ENCODE measurements around the gene ITPRID1.

The ITPRID1 gene

GRCh38 chr7:31687024-31687748 is 173.3 kb downstream of the ITPRID1 start, which contains the start of gene PPP1R17:
PPP1R17 (plus strand) TSS chr7:31687215; CDS start chr7:31692442, 5,227 bp downstream.
- Histone ChIP-seq H3K36me3 (ENCODE audit: control insufficient read depth in 2 of 2, insufficient read depth in 1 of 2, low read length in 2 of 2) (no peaks in the 10 kb centered on the region), H3K4me3 (ENCODE audit: low read depth, low read length) (no peak within 1 kb of the TSS), H3K27ac (ENCODE audit: extremely low read depth, low read depth, low read length) (no peak within 1 kb of the TSS), H3K9me3 (ENCODE audit: control insufficient read depth, insufficient read depth, low read depth, low read length) (no peaks in the 10 kb centered on the region), H3K4me1 (ENCODE audit: control insufficient read depth, insufficient read depth, low read length) (no peaks in the 10 kb centered on the region)
- POLR2A ChIA-PET = no interaction called here
- TF ChIP-seq ZSCAN23 (tag by site-specific recombination; IDR thresholded peaks at IDR 0.05) (no peak), MYNN (tag by site-specific recombination; IDR thresholded peaks at IDR 0.05; ENCODE audit: borderline replicate concordance) (no peak), KLF8 (tag by site-specific recombination; IDR thresholded peaks at IDR 0.05) (no peak), ZNF777 (tag by site-specific recombination; IDR thresholded peaks at IDR 0.05; ENCODE audit: borderline replicate concordance) (no peak), ZNF366 (tag by site-specific recombination; conservative IDR thresholded peaks at IDR 0.05) (no peak), ZNF416 (tag by site-specific recombination; IDR thresholded peaks at IDR 0.05) (no peak), ZNF785 (tag by site-specific recombination; IDR thresholded peaks at IDR 0.05) (no peak), ZNF146 (tag by site-specific recombination; IDR thresholded peaks at IDR 0.05) (no peak), ZNF654 (tag by site-specific recombination; IDR thresholded peaks at IDR 0.05; ENCODE audit: low read depth) (no peak), ZNF76 (tag by site-specific recombination; IDR thresholded peaks at IDR 0.05; ENCODE audit: borderline replicate concordance, low read depth) (no peak), ZNF214 (tag by site-specific recombination; IDR thresholded peaks at IDR 0.05; ENCODE audit: borderline replicate concordance) (no peak), ZBTB8A (tag by site-specific recombination; IDR thresholded peaks at IDR 0.05) (no peak), ZNF544 (tag by site-specific recombination; IDR thresholded peaks at IDR 0.05) (no peak)
- CTCF ChIA-PET = no interaction called here

GRCh38 chr7:31688372-31688771 is 174.5 kb downstream of the ITPRID1 start:
- Histone ChIP-seq H3K27ac (ENCODE audit: extremely low read depth, low read depth, low read length) (no peak overlapping the region), H3K9me3 (ENCODE audit: control insufficient read depth, insufficient read depth, low read depth, low read length) (no peaks in the 10 kb centered on the region), H3K4me1 (ENCODE audit: control insufficient read depth, insufficient read depth, low read length) (no peaks in the 10 kb centered on the region), H3K36me3 (ENCODE audit: control insufficient read depth in 2 of 2, insufficient read depth in 1 of 2, low read length in 2 of 2) (no peaks in the 10 kb centered on the region), H3K4me3 (ENCODE audit: low read depth, low read length) (no peak overlapping the region)
- TF ChIP-seq ZNF280D (tag by site-specific recombination; IDR thresholded peaks at IDR 0.05) (no peak), ZEB2 (tag by site-specific recombination; IDR thresholded peaks at IDR 0.05) (no peak), ZNF335 (tag by site-specific recombination; conservative IDR thresholded peaks at IDR 0.05) (no peak), ZNF488 (tag by site-specific recombination; IDR thresholded peaks at IDR 0.05) (no peak), ZBTB7A (tag by site-specific recombination; IDR thresholded peaks at IDR 0.05; ENCODE audit: low read depth) (no peak), ZSCAN30 (tag by site-specific recombination; IDR thresholded peaks at IDR 0.05) (no peak), REPIN1 (tag by site-specific recombination; IDR thresholded peaks at IDR 0.05; ENCODE audit: low read depth) (no peak), ZNF549 (tag by site-specific recombination; IDR thresholded peaks at IDR 0.05) (no peak), ZNF843 (tag by site-specific recombination; IDR thresholded peaks at IDR 0.05) (no peak), ELK4 (IDR thresholded peaks at IDR 0.05; ENCODE audit: borderline replicate concordance, low read depth, low read length) (no peak), ZNF426 (tag by site-specific recombination; IDR thresholded peaks at IDR 0.05) (no peak), ZNF473 (tag by site-specific recombination; IDR thresholded peaks at IDR 0.05) (no peak)
- CTCF ChIA-PET = interaction anchor here (0.6 to 0.7 kb wide), 2 partner anchors 69 to 84 kb away, joined by 3 read pairs; no protein-coding TSS in a partner anchor
- POLR2A ChIA-PET = no interaction called here

Measured in HEK293 (cell line).